H9 (cell line): ENCODE results near the gene TMTC2. TPM values are rescaled to one million over a fixed set of nuclear protein-coding genes. Genes with fewer than 3 reads are reported as not detected.

Experiments used
- DNase-seq: peaks from one replicate; pipeline ENCODE4 v3.0.0-alpha.2; 2017
- H2AFZ ChIP-seq: one replicate; pipeline ENCODE4 v1.6.1; 2013; ENCODE audit warnings: mild to moderate bottlenecking, low read length, control low read depth, moderate library complexity
- H2AK5ac ChIP-seq: 2 replicates; pipeline ENCODE4 v1.6.1; 2013; ENCODE audit warnings: low read length, control low read depth, mixed read lengths; ENCODE audit not compliant: insufficient read length
- H2BK120ac ChIP-seq: one replicate; pipeline ENCODE4 v1.6.1; 2013; ENCODE audit warnings: low read depth, mild to moderate bottlenecking, low read length, control low read depth, inconsistent platforms; ENCODE audit not compliant: poor library complexity, severe bottlenecking
- H2BK12ac ChIP-seq: 2 replicates; pipeline ENCODE4 v1.6.1; 2013; ENCODE audit warnings: low read length, control low read depth, mixed read lengths, low read depth; ENCODE audit not compliant: insufficient read length
- H2BK15ac ChIP-seq: 2 replicates; pipeline ENCODE4 v1.6.1; 2013; ENCODE audit warnings: low read depth, low read length, control low read depth
- H2BK20ac ChIP-seq: one replicate; pipeline ENCODE4 v1.6.1; 2013; ENCODE audit warnings: low read depth, mild to moderate bottlenecking, low read length, control low read depth, inconsistent platforms; ENCODE audit not compliant: poor library complexity, severe bottlenecking
- H2BK5ac ChIP-seq: 2 replicates; pipeline ENCODE4 v1.6.1; 2013; ENCODE audit warnings: low read length, control low read depth, mixed read lengths; ENCODE audit not compliant: insufficient read length
- H3K14ac ChIP-seq: 2 replicates; pipeline ENCODE4 v1.6.1; 2013; ENCODE audit warnings: low read length, control low read depth; ENCODE audit not compliant: insufficient read depth
- H3K18ac ChIP-seq: 2 replicates; pipeline ENCODE4 v1.6.1; 2013; ENCODE audit warnings: low read depth, mild to moderate bottlenecking, mixed read lengths, low read length, control low read depth; ENCODE audit not compliant: insufficient read length
- H3K23ac ChIP-seq: 2 replicates; pipeline ENCODE4 v1.6.1; 2013; ENCODE audit warnings: low read length, control low read depth, mixed read lengths, low read depth; ENCODE audit not compliant: insufficient read length
- H3K23me2 ChIP-seq: 2 replicates; pipeline ENCODE4 v1.6.1; 2013; ENCODE audit warnings: low read depth, mild to moderate bottlenecking, mixed read lengths, low read length, control low read depth; ENCODE audit not compliant: insufficient read length, poor library complexity, severe bottlenecking
- H3K27ac ChIP-seq: 2 replicates; pipeline ENCODE4 v1.5.1; 2013; ENCODE audit warnings: low read length, control low read depth, mixed read lengths, low read depth; ENCODE audit not compliant: insufficient read length
- H3K27me3 ChIP-seq: 2 replicates; pipeline ENCODE4 v1.6.1; 2013; ENCODE audit warnings: low read length, control low read depth, inconsistent platforms; ENCODE audit not compliant: insufficient read depth
- H3K4ac ChIP-seq: 2 replicates; pipeline ENCODE4 v1.6.1; 2013; ENCODE audit warnings: low read depth, mild to moderate bottlenecking, control low read depth, inconsistent platforms, low read length, moderate library complexity
- H3K4me1 ChIP-seq: 2 replicates; pipeline ENCODE4 v1.6.1; 2013; ENCODE audit warnings: low read length, control low read depth, inconsistent platforms; ENCODE audit not compliant: insufficient read depth
- H3K4me2 ChIP-seq: 2 replicates; pipeline ENCODE4 v1.6.1; 2013; ENCODE audit warnings: low read length, control low read depth, mixed read lengths; ENCODE audit not compliant: insufficient read length, insufficient read depth
- H3K56ac ChIP-seq: 2 replicates; pipeline ENCODE4 v1.6.1; 2013; ENCODE audit warnings: low read depth, mild to moderate bottlenecking, mixed read lengths, low read length, control low read depth; ENCODE audit not compliant: insufficient read length
- H3K79me1 ChIP-seq: 2 replicates; pipeline ENCODE4 v1.6.1; 2013; ENCODE audit warnings: low read depth, mild to moderate bottlenecking, moderate library complexity, low read length, control low read depth, inconsistent platforms; ENCODE audit not compliant: insufficient read depth, poor library complexity, severe bottlenecking
- H3K79me2 ChIP-seq: 2 replicates; pipeline ENCODE4 v1.6.1; 2013; ENCODE audit warnings: low read length, control low read depth, inconsistent platforms; ENCODE audit not compliant: insufficient read depth
- H3K9ac ChIP-seq: 2 replicates; pipeline ENCODE4 v1.6.1; 2013; ENCODE audit warnings: low read length, control low read depth, mixed read lengths; ENCODE audit not compliant: insufficient read length; ENCODE audit errors: extremely low read depth
- H3K9me3 ChIP-seq: one replicate; pipeline ENCODE4 v1.6.1; 2013; ENCODE audit warnings: low read depth, low read length, inconsistent platforms; ENCODE audit not compliant: control insufficient read depth
- H3T11ph ChIP-seq: one replicate; pipeline ENCODE4 v1.6.1; 2013; ENCODE audit warnings: mild to moderate bottlenecking, low read length, control low read depth, inconsistent platforms
- H4K20me1 ChIP-seq: one replicate; pipeline ENCODE4 v1.6.1; 2013; ENCODE audit not compliant: control insufficient read depth, insufficient read length, insufficient read depth
- H4K5ac ChIP-seq: 2 replicates; pipeline ENCODE4 v1.6.1; 2013; ENCODE audit warnings: low read depth, mild to moderate bottlenecking, mixed read lengths, low read length, control low read depth; ENCODE audit not compliant: insufficient read length
- H4K8ac ChIP-seq: replicated peaks from 2 replicates; pipeline ENCODE4 v1.6.1; 2013; ENCODE audit warnings: low read length, control low read depth, mixed read lengths, low read depth; ENCODE audit not compliant: insufficient read length
- H4K91ac ChIP-seq: 2 replicates; pipeline ENCODE4 v1.6.1; 2013; ENCODE audit warnings: low read depth, mild to moderate bottlenecking, moderate library complexity, mixed read lengths, low read length, control low read depth; ENCODE audit not compliant: insufficient read length
- H3K27ac Mint-ChIP-seq, 3 experiments: 2 replicates in 2 of 3; 3 replicates in 1 of 3; pipeline ENCODE4 v1.8.0; 2020 to 2021; ENCODE audit warnings: mixed read lengths in 3 of 3, mild to moderate bottlenecking in 1 of 3, moderate library complexity in 1 of 3
- H3K27me3 Mint-ChIP-seq: 2 replicates; pipeline ENCODE4 v1.8.0; 2021; ENCODE audit warnings: low read depth, mild to moderate bottlenecking, moderate library complexity, mixed read lengths
- H3K36me3 Mint-ChIP-seq, 3 experiments: 2 replicates in 2 of 3; 3 replicates in 1 of 3; pipeline ENCODE4 v1.8.0; 2020 to 2021; ENCODE audit warnings: low read depth in 3 of 3, mixed read lengths in 3 of 3; ENCODE audit not compliant: insufficient read depth in 1 of 3
- H3K4me1 Mint-ChIP-seq, 2 experiments: 2 replicates each; pipeline ENCODE4 v1.8.0; 2020; ENCODE audit warnings: mixed read lengths in 2 of 2
- H3K4me3 Mint-ChIP-seq, 2 experiments: 2 replicates in 1 of 2; 3 replicates in 1 of 2; pipeline ENCODE4 v1.8.0; 2020 to 2021; ENCODE audit warnings: mild to moderate bottlenecking in 2 of 2, mixed read lengths in 2 of 2, moderate library complexity in 1 of 2
- H3K9me3 Mint-ChIP-seq, 2 experiments: 2 replicates in 1 of 2; 3 replicates in 1 of 2; pipeline ENCODE4 v1.8.0; 2020; ENCODE audit warnings: mild to moderate bottlenecking in 2 of 2, mixed read lengths in 2 of 2, moderate library complexity in 1 of 2
- WGBS: extraction: QIAGEN DNeasy Blood & Tissue Kit; methylation state at CpG from one replicate; pipeline ENCODE4 v1.1.7; 2013; ENCODE audit warnings: missing lambda C conversion rate, low lambda C conversion rate, mixed read lengths; ENCODE audit not compliant: insufficient read length; ENCODE audit errors: extremely low coverage; 5-methylcytosine and 5-hydroxymethylcytosine counted together
- total RNA-seq: library from RNA; stranded (reverse); gene quantifications from 2 replicates; pipeline ENCODE4 v1.2.1, GENCODE V29; 2021
- TF ChIP-seq, protein P1 (sequence below): fragments of 200-600 bp; sonication (generic); conservative IDR thresholded peaks from 3 replicates; pipeline ENCODE4 v1.8.0; 2021; ENCODE audit warnings: antibody characterized with exemption, mild to moderate bottlenecking

TMTC2 gene
- total RNA-seq, 1 experiment from 2014 or later, result 3.1 TPM

DNA sequence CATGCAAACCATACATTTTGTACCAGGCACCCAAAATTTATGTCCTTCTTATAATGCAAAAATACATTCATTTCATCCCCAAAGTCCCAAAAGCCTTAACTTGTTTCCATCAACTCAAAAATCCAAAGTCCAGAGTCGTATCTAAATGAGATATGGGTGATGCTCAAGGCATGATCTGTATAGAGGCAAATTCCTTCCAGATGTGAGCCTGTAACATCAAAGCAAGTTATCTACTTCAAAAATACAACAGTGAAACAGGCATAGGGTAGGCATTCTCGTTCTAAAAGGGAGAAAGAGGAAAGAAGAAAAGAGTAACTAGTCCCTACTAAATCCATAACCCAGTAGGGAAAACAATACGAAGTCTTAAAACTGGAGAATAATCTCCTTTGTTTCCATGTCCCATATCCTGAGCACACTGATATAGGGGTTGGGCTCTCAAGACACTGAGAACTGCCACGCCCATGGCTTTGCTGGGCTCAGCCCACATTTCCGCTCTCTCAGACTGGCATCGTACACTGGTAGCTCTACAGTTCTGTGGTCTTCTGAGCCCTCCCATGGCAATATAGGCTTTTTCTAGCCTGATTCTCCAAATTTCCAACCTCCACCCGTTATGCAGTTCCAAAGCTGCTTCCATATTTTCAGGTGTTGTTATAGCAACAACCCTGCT lies 232.8 kb downstream of the TMTC2 start:
- H3K4me1 Mint-ChIP-seq, result no peaks in the 10 kb centered on the region
- no peak for DNase-seq
- H3K9me3 Mint-ChIP-seq, result no peaks in the 10 kb centered on the region
- Histone ChIP-seq H4K8ac (no peak overlapping the region), H3K14ac (no peak overlapping the region), H4K5ac (no peak overlapping the region), H3K23me2 (no peaks in the 10 kb centered on the region), H3K18ac (no peak overlapping the region), H3K27me3 (no peaks in the 10 kb centered on the region), H2BK5ac (no peak overlapping the region), H4K91ac (no peak overlapping the region), H4K20me1 (no peaks in the 10 kb centered on the region), H2BK12ac (no peak overlapping the region), H3K4ac (no peak overlapping the region), H3K23ac (no peak overlapping the region), H2BK15ac (no peak overlapping the region), H3K79me2 (no peaks in the 10 kb centered on the region), H3K4me1 (no peaks in the 10 kb centered on the region), H2AK5ac (no peak overlapping the region), H3K27ac (no peak overlapping the region), H3K9me3 (no peaks in the 10 kb centered on the region), H2BK120ac (no peak overlapping the region), H2BK20ac (no peak overlapping the region), H3K79me1 (no peaks in the 10 kb centered on the region), H3K4me2 (no peak overlapping the region), H3K56ac (no peak overlapping the region), H2AFZ (no peak overlapping the region), H3K9ac (no peak overlapping the region), H3T11ph (no peak overlapping the region)
- no peaks in the 10 kb centered on the region for H3K36me3 Mint-ChIP-seq
- TF ChIP-seq, protein P1, sequence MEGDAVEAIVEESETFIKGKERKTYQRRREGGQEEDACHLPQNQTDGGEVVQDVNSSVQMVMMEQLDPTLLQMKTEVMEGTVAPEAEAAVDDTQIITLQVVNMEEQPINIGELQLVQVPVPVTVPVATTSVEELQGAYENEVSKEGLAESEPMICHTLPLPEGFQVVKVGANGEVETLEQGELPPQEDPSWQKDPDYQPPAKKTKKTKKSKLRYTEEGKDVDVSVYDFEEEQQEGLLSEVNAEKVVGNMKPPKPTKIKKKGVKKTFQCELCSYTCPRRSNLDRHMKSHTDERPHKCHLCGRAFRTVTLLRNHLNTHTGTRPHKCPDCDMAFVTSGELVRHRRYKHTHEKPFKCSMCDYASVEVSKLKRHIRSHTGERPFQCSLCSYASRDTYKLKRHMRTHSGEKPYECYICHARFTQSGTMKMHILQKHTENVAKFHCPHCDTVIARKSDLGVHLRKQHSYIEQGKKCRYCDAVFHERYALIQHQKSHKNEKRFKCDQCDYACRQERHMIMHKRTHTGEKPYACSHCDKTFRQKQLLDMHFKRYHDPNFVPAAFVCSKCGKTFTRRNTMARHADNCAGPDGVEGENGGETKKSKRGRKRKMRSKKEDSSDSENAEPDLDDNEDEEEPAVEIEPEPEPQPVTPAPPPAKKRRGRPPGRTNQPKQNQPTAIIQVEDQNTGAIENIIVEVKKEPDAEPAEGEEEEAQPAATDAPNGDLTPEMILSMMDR, result no peak
- WGBS, result no CpG with 5 or more reads among the region's 7 CpGs
- no peaks in the 10 kb centered on the region for H3K27me3 Mint-ChIP-seq
- H3K27ac Mint-ChIP-seq, result no peak overlapping the region
- H3K4me3 Mint-ChIP-seq, result no peak overlapping the region
